GM19372 (cell line): ENCODE measurements around the gene FAM237B.
"Not testable (repeated sequence)": the region's sequence is repeated elsewhere in the genome, so short reads cannot be mapped to it uniquely, and the experiment has no call there.

ENCODE experiments used
- ATAC-seq: cut with Tn5 transposase; IDR thresholded peaks from one replicate; pipeline ENCODE4 v1.9.1; 2021; ENCODE audit warnings: mild to moderate bottlenecking, low read depth, moderate library complexity; ENCODE audit not compliant: unreplicated experiment

The FAM237B gene

DNA sequence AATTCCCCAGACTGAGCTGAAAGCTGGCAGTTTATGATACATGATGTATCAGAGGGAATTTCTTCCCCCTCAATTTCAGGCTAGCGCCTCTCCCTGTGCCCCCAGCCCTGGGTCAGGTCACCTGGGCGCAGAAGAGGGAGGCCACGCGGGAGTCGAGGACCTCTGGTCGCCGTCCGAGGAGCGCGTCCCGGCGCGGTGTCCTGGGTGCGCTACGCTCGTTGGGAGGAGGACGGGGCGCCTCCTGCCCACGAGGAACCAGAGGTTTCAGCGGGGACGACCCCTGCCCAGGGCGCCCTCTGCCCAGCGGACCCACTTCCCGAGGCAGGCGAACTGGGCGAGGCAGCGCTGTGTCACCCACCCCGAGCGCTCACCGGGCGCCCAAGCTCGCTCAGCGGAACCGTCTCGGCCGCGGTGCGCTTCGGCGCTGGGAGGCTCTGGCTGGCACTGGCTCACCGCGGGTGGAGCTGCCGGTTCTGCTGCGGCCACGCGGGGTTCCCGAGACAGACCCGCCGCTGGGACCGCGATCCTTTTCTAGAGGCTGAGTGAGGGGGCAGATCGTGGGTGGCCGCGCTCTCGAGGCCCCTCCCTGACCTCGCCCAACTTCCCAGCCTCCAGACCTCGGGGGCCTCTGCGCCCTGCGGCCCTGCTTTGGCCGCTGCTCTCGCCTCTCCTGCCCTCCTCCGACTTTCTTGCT, at the start of gene FAM237B:
Gene FAM237B, minus strand, starts transcription at position 504 of the 694 bp plus-strand sequence. CDS start 1,556 bp downstream, outside the sequence.
- ATAC-seq = no peak

GRCh38 chr7:90351987-90352386, 30.9 kb upstream of the FAM237B start:
- no peak for ATAC-seq

DNA sequence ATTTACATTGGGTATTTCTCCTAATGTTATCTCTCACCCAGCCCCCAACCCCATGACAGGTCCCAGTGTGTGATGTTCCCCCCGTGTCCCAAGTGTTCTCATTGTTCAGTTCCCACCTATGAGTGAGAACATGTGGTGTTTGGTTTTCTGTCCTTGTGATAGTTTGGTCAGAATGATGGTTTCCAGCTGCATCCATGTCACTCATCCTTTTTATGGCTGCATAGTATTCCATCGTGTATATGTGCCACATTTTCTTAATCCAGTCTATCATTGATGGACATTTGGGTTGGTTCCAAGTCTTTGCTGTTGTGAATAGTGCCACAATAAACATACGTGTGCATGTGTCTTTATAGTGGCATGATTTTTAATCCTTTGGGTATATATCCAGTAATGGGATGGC, 28.9 kb upstream of the FAM237B start:
- ATAC-seq = not testable (repeated sequence)

- no peak for ATAC-seq
These were observed 28.2 kb upstream of the FAM237B start for GRCh38 chr7:90349305-90349704.

- no peak for ATAC-seq
These were observed 26.7 kb upstream of the FAM237B start for GRCh38 chr7:90347759-90348158.

GRCh38 chr7:90346336-90347125, 25.4 kb upstream of the FAM237B start, which contains the start of gene GTPBP10:
GTPBP10 (plus strand) TSS chr7:90346716; CDS start chr7:90346742, 26 bp downstream.
- ATAC-seq = peak; percentile 83

DNA sequence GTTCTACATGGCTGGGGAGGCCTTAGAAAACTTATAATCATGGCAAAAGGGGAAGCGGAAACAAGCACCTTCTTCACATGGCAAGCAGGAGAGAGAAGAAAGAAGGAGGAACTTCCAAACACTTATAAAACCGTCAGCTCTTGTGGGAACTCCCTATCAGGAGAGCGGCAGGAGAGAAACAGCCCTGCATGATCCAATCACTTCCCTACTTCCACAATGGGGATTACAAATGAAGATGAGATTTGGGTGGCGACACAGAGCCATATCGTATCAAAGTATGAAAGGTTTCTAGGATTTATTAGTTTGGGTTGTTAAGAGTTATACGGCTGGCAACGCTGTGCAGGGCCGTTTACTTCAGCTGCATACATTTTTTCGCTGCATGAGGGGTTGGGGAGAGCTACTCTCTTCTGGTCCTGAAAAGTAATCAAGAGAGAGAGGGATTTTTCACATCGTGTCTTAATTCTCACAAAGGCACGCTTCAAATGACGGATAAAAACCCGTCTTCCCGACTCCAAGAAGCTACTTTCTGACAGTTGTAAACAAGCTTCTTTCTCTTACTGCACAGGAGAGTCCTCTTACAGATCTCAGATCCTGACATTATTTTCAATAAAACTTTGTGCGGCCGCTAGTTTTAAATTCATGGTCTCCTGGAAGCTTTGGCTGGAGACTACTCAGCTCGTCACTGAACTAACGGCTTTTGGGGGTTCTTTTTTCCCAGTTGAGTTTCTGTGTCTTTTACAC, 24.7 kb upstream of the FAM237B start:
- peak; percentile 25 for ATAC-seq

GRCh38 chr7:90345016-90345415, 23.9 kb upstream of the FAM237B start:
- ATAC-seq = no peak

DNA sequence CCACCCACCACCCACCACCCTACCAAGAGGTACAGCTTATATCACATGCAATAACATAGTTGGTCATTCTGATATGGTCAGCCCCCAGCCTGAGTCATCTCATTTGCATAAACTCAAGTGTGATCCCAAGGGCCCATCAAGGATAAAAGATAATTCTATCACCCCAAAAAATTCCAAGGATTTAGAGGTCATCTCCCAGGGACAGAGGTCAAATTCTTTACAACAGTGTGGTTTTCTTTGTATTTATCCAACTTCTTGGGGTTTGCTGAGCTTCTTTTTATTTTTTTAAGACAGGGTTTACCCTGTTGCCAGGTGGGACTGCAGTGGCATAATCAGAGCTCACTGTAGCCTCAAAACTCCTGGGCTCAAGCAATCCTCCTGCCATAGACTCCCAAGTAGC, 16.0 kb upstream of the FAM237B start:
- ATAC-seq = no peak

- not testable (repeated sequence) for ATAC-seq
These were observed 13.8 kb upstream of the FAM237B start for GRCh38 chr7:90334926-90335325.

GRCh38 chr7:90334193-90334843, 13.2 kb upstream of the FAM237B start:
- no peak for ATAC-seq

GRCh38 chr7:90326500-90326899, 5.4 kb upstream of the FAM237B start:
- no peak for ATAC-seq

GRCh38 chr7:90322837-90323236, 1.7 kb upstream of the FAM237B start:
- ATAC-seq = no peak

- ATAC-seq = no peak
These were observed 695 bp downstream of the FAM237B start for GRCh38 chr7:90320418-90320800.

DNA sequence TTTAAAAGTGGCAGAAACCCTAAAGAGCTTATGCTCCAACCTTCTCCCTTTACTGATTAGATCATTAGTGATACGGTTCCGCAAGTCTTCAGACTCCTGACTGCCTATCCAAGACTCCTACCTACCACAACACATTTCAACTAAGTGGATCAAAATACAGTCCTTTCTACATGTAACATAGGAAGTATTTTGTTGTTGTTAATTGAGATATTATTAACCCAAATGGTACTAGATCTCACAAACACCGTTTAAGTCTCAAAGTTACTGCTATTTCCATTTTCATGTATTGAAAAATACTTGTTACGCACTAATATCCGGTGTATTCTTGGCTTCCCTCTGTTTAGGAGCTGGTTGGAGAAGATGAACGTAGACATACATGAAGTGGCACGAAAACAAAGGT, 1.1 kb downstream of the FAM237B start:
- ATAC-seq = no peak

- no peak for ATAC-seq
These were observed 7.2 kb downstream of the FAM237B start for GRCh38 chr7:90313907-90314306.

DNA sequence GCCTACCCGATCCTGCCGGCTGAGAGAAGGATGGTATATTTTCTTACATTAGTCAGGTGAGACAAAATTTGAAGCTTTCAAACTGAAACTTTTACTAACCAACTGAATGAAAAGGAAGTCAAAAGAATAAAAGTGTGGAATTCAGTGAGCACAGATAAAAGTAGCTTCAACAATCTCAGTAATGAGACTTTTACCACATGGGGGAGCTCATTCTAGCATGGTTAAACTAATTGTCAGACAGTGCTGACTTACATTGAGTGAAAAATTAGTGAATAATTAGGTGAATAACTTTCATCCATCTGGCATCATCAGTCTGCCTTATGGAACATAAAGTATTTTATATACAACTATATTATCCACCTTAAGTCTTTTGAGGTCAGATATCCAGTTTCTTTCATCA, 8.4 kb downstream of the FAM237B start:
- no peak for ATAC-seq

- no peak for ATAC-seq
These were observed 9.9 kb downstream of the FAM237B start for GRCh38 chr7:90311175-90311574.

DNA sequence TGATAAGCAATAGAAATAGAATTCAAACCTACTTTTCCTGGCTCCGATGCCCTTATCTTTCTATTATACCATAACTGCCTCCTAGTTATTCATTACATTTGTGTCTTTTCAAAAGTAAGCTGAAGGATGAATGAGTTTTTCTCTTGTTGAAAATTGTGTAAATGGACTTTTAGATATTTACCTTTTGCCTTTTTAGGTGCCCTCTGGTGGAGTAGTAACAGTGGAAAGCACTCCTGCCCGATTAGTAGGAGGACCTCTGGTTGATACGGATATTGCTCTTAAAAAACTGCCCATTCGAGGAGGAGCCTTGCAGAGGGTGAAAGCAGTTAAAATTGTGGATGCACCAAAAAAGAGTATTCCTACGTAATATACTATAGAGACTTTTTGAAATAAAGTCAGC, 11.2 kb downstream of the FAM237B start:
- no peak for ATAC-seq

DNA sequence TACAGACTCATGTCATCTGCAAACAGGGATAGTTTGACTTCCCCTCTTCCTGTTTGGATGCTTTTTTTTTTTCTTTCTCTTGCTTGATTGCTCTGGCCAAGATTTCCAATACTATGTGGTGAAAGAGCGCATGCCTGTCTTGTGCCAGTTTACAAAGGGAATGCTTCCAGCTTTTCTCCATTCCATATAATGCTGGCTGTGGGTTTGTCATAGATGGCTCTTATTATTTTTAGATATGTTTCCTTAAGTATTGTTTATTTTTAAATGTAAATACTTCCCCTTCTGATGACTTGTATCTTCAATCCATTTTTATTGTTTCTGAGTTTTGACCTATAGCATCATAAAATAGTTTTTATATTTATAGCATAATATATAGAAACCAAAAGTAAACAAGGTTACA, 17.9 kb downstream of the FAM237B start:
- ATAC-seq = no peak
